ENCODE data around the gene SH3PXD2A. TPM values are rescaled to one million over a fixed set of nuclear protein-coding genes. Genes with fewer than 3 reads are reported as not detected.
"Not testable (repeated sequence)": the region's sequence is repeated elsewhere in the genome, so short reads cannot be mapped to it uniquely, and the experiment has no call there.

Gene SH3PXD2A
- total and polyA plus RNA-seq, 7 experiments from 2014 or later, result 0.54 to 20.5 (median 9.9) TPM

DNA sequence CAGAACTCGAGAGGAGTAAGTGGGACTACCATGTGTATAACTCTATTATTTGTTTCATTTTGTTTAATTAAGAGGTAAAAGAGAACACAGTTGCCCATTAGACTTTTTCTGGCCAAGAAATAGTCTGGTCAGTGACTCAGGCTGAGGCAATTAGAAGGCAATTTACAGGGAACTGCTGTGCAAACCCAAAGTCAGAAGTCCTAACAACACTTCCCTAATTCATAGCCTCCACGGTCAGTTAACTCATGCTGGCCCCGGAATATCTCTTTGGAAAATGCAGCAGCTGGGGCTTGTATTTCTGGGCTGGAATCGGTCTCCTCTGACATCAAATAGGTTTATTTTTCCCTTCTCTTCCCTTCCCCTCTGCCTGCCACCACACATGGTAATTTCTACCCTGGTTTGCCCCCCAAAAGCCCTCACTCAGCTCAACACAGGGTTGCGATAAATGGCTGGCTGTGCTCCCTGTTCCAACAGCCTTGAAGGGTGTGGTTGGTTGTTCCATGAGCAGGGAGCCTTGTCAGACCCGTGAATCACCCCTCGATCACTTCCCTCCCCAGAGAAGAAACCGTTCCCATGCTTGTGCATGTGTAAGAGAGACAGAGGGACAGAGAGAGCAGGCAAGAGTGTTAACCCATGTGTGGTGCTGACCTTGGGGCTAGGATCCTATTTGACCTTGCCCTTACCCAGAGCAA lies 5.3 kb downstream of the SH3PXD2A start:
- DNase-seq (no peak), ATAC-seq (no peak)
- peaks cover 13 to 36% (median 32%) of the 10 kb centered on the region in 7 donors for H3K4me1 Mint-ChIP-seq
- H3K27me3 ChIP-seq (ENCODE audit: control insufficient read depth in 2 of 2, insufficient read depth in 2 of 2, low read length in 2 of 2), result peaks cover 5 to 8% of the 10 kb centered on the region in 2 donors
- ChIA-PET CTCF (interaction anchor here (0.8 kb wide), 1 partner anchor 9 kb away, joined by 3 read pairs; no protein-coding TSS in a partner anchor), POLR2A (no interaction called here)
- no peaks in the 10 kb centered on the region for H3K36me3 ChIP-seq (ENCODE audit: control insufficient read depth in 2 of 3, insufficient read depth in 3 of 3, low read length in 3 of 3)
- H3K4me3 ChIP-seq (ENCODE audit: low read length), result no peak overlapping the region
- H3K9me3 ChIP-seq (ENCODE audit: control insufficient read depth in 2 of 3, low read length in 3 of 3), result no peaks in the 10 kb centered on the region
- no peak overlapping the region for H3K4me3 Mint-ChIP-seq
- H3K36me3 Mint-ChIP-seq, result no peaks in the 10 kb centered on the region
- no peak overlapping the region for H3K27ac ChIP-seq (ENCODE audit: low read depth, low read length)
- peaks cover 13 to 22% of the 10 kb centered on the region in 2 donors for H3K4me1 ChIP-seq (ENCODE audit: control insufficient read depth in 2 of 2, insufficient read depth in 2 of 2, low read length in 2 of 2)
- intact Hi-C loops (cut with micrococcal nuclease), result loop anchor here (5.0 to 10.0 kb wide), 4 partner anchors 55 to 245 kb away; no protein-coding TSS in a partner anchor
- peaks cover 11 to 59% (median 27%) of the 10 kb centered on the region in 5 donors for H3K27me3 Mint-ChIP-seq
- peaks cover 0 to 2% (median 0%) of the 10 kb centered on the region in 11 donors for H3K9me3 Mint-ChIP-seq
- peak overlapping the region in 1 of 9 donors; percentile 80 for H3K27ac Mint-ChIP-seq

DNA sequence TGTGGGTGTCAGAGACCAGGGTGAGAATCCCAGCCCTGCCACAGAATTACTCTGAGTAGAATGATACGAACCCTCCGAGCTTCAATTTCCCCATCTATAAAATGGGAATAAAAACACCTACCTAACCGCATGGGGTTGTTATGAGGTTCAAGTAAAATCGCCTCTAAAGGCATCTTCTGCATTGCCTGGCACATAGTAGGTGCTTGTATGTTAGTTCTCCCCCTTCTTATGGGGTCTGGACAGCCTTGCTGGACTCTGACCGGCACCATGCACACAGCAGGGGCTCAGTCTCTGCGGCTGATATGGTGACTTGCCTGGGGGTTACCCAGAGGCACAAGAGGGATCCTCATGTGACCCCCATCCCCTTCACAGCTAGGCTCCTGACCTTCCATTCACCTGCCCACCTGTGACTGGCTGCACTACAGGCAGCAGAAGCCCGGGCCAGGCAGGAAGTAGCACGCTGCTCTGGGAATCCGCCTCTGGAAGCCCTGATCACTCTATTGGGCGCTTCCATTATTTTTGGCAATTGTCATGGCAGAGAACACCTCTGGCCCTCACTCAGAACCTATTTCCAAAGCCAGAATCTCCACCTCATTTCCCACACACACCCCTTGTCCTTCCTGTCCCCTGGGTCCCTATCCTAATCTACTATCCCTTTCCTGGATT lies 6.0 kb downstream of the SH3PXD2A start:
- POLR2A ChIA-PET, result no interaction called here
- H3K36me3 ChIP-seq (ENCODE audit: control insufficient read depth in 2 of 3, insufficient read depth in 3 of 3, low read length in 3 of 3), result no peaks in the 10 kb centered on the region
- DNase-seq (no peak), ATAC-seq (no peak)
- H3K4me1 ChIP-seq (ENCODE audit: control insufficient read depth in 2 of 2, insufficient read depth in 2 of 2, low read length in 2 of 2), result peaks cover 13 to 15% of the 10 kb centered on the region in 2 donors
- H3K27me3 Mint-ChIP-seq, result peaks cover 9 to 54% (median 23%) of the 10 kb centered on the region in 5 donors
- no peaks in the 10 kb centered on the region for H3K36me3 Mint-ChIP-seq
- intact Hi-C loops (cut with micrococcal nuclease), result loop anchor here in 1 of 2 donors (5.0 kb wide), 1 partner anchor 77 kb away; no protein-coding TSS in a partner anchor
- CTCF ChIA-PET, result interaction anchor here (0.8 to 1.4 kb wide), 2 partner anchors 10 to 136 kb away, joined by 3 to 7 read pairs; no protein-coding TSS in a partner anchor
- H3K4me3 Mint-ChIP-seq, result no peak overlapping the region
- no peak overlapping the region for H3K4me3 ChIP-seq (ENCODE audit: low read length)
- peak overlapping the region in 2 of 9 donors; percentile 17 to 80 for H3K27ac Mint-ChIP-seq
- H3K9me3 ChIP-seq (ENCODE audit: control insufficient read depth in 2 of 3, low read length in 3 of 3), result no peaks in the 10 kb centered on the region
- H3K9me3 Mint-ChIP-seq, result peaks cover 0 to 2% (median 0%) of the 10 kb centered on the region in 11 donors
- peaks cover 8 to 35% (median 29%) of the 10 kb centered on the region in 7 donors for H3K4me1 Mint-ChIP-seq
- no peak overlapping the region for H3K27ac ChIP-seq (ENCODE audit: low read depth, low read length)
- peaks cover 0 to 5% of the 10 kb centered on the region in 2 donors for H3K27me3 ChIP-seq (ENCODE audit: control insufficient read depth in 2 of 2, insufficient read depth in 2 of 2, low read length in 2 of 2)

DNA sequence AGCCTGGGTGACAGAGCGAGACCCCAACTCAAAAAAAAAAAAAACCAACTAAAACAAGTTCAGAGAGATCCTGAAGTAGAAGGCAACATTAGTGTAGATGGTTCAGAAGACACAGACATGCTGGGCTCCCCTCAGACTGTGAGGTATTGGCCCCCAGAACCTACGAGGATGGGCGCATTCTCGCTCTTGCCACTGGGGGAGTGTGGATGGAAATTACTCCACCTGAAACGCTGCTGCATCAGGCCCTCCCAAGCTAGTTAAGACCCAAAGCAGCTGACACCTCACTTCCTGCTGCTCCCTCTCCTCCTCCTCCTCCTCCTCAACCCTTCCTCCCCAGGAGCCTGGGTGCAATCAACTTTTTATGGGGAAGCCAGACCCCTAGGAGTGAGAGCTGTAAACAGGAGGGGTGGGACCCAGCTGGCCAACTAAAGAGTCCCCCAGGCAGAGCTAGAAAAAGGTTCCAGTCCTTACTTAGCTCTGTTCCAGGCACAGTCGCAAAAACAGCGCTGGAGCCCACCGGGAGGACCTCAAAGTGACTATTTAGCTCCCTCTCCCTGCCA lies 7.4 kb downstream of the SH3PXD2A start:
- no peaks in the 10 kb centered on the region for H3K36me3 ChIP-seq (ENCODE audit: control insufficient read depth in 2 of 3, insufficient read depth in 3 of 3, low read length in 3 of 3)
- Mint-ChIP-seq H3K4me3 (no peak overlapping the region), H3K36me3 (no peaks in the 10 kb centered on the region), H3K27ac (no peak overlapping the region), H3K9me3 (no peaks in the 10 kb centered on the region), H3K4me1 (peaks cover 8 to 30% (median 23%) of the 10 kb centered on the region in 7 donors), H3K27me3 (peaks cover 0 to 40% (median 13%) of the 10 kb centered on the region in 5 donors)
- no peaks in the 10 kb centered on the region for H3K27me3 ChIP-seq (ENCODE audit: control insufficient read depth in 2 of 2, insufficient read depth in 2 of 2, low read length in 2 of 2)
- peaks cover 13% of the 10 kb centered on the region in 2 donors for H3K4me1 ChIP-seq (ENCODE audit: control insufficient read depth in 2 of 2, insufficient read depth in 2 of 2, low read length in 2 of 2)
- no peak for DNase-seq
- H3K9me3 ChIP-seq (ENCODE audit: control insufficient read depth in 2 of 3, low read length in 3 of 3), result no peaks in the 10 kb centered on the region
- no peak overlapping the region for H3K4me3 ChIP-seq (ENCODE audit: low read length)
- no peak overlapping the region for H3K27ac ChIP-seq (ENCODE audit: low read depth, low read length)
- ChIA-PET POLR2A (interaction anchor here (0.8 to 0.9 kb wide), 2 partner anchors 84 to 230 kb away, joined by 4 read pairs; no protein-coding TSS in a partner anchor), CTCF (interaction anchor here (0.8 to 1.7 kb wide), 3 partner anchors 37 to 444 kb away, joined by 3 to 7 read pairs (median 3); no protein-coding TSS in a partner anchor)
- no peak for ATAC-seq
- intact Hi-C loops (cut with micrococcal nuclease), result loop anchor here in 1 of 2 donors (5.0 kb wide), 1 partner anchor 76 kb away; no protein-coding TSS in a partner anchor

DNA sequence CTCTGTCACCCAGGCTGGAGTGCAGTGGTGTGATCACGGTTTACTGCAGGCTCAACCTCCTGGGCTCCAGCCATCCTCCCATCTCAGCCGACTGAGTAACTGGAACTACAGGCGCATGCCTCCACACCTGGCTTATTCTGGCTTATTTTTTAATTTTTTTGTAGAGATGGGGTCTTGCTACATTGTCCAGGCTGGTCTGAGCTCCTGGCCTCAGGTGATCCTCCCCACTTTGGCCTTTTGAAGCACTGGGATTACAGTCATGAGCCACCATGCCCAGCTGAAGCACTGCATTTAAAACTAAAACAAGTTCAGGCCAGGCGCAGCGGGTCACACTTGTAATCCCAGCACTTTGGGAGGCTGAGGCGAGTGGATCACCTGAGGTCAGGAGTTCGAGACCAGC lies 8.0 kb downstream of the SH3PXD2A start:
- no peak for ATAC-seq
- H3K27ac Mint-ChIP-seq, result peak overlapping the region in 1 of 9 donors; percentile 43
- no peak overlapping the region for H3K4me3 Mint-ChIP-seq
- Histone ChIP-seq H3K36me3 (ENCODE audit: control insufficient read depth in 2 of 3, insufficient read depth in 3 of 3, low read length in 3 of 3) (no peaks in the 10 kb centered on the region), H3K9me3 (ENCODE audit: control insufficient read depth in 2 of 3, low read length in 3 of 3) (no peaks in the 10 kb centered on the region), H3K27me3 (ENCODE audit: control insufficient read depth in 2 of 2, insufficient read depth in 2 of 2, low read length in 2 of 2) (no peaks in the 10 kb centered on the region), H3K27ac (ENCODE audit: low read depth, low read length) (no peak overlapping the region), H3K4me3 (ENCODE audit: low read length) (no peak overlapping the region), H3K4me1 (ENCODE audit: control insufficient read depth in 2 of 2, insufficient read depth in 2 of 2, low read length in 2 of 2) (peaks cover 13% of the 10 kb centered on the region in 2 donors)
- ChIA-PET CTCF (interaction anchor here (0.8 to 1.7 kb wide), 4 partner anchors 9 to 181 kb away, joined by 3 to 5 read pairs (median 4); no protein-coding TSS in a partner anchor), POLR2A (no interaction called here)
- peaks cover 0 to 37% (median 10%) of the 10 kb centered on the region in 5 donors for H3K27me3 Mint-ChIP-seq
- intact Hi-C loops (cut with micrococcal nuclease), result loop anchor here in 1 of 2 donors (5.0 kb wide), 1 partner anchor 75 kb away; no protein-coding TSS in a partner anchor
- no peak for DNase-seq
- no peaks in the 10 kb centered on the region for H3K36me3 Mint-ChIP-seq
- no peaks in the 10 kb centered on the region for H3K9me3 Mint-ChIP-seq
- H3K4me1 Mint-ChIP-seq, result peaks cover 8 to 30% (median 23%) of the 10 kb centered on the region in 7 donors

DNA sequence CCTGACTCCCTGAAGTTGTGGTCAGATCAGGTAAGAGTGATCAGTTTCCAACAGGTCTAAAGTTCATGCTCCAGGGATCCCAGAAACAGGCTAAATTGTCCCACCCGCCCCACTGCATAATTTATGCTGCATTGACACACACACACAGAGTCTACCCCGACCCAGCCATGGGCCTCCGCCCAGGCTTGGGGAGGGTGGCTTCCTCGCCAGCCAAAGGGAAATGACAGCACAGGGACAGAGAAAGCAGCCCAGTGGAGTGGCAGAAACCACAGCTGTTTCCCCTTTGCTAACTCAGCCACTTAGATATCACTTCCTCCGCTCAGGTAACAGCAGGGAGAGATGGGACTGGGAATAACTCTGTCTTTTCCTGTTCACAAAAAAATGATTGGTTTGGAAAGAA lies 9.4 kb downstream of the SH3PXD2A start:
- peak overlapping the region; percentile 11 for H3K4me3 ChIP-seq (ENCODE audit: low read length)
- CTCF ChIA-PET, result interaction anchor here (1.4 kb wide), 1 partner anchor 133 kb away, joined by 5 read pairs; no protein-coding TSS in a partner anchor
- no peaks in the 10 kb centered on the region for H3K9me3 ChIP-seq (ENCODE audit: control insufficient read depth in 2 of 3, low read length in 3 of 3)
- intact Hi-C loops (cut with micrococcal nuclease), result loop anchor here in 1 of 2 donors (2.0 to 5.0 kb wide), 2 partner anchors 45 to 74 kb away; no protein-coding TSS in a partner anchor
- DNase-seq (peak in 8 of 9 donors; percentile 17 to 55 (median 41)), ATAC-seq (peak; percentile 77)
- H3K4me3 Mint-ChIP-seq, result peak overlapping the region; percentile 2 to 77 (median 54)
- H3K4me1 ChIP-seq (ENCODE audit: control insufficient read depth in 2 of 2, insufficient read depth in 2 of 2, low read length in 2 of 2), result peaks cover 13% of the 10 kb centered on the region in 2 donors
- no peak overlapping the region for H3K27ac ChIP-seq (ENCODE audit: low read depth, low read length)
- peaks cover 8 to 30% (median 23%) of the 10 kb centered on the region in 7 donors for H3K4me1 Mint-ChIP-seq
- no peaks in the 10 kb centered on the region for H3K36me3 ChIP-seq (ENCODE audit: control insufficient read depth in 2 of 3, insufficient read depth in 3 of 3, low read length in 3 of 3)
- H3K36me3 Mint-ChIP-seq, result no peaks in the 10 kb centered on the region
- POLR2A ChIA-PET, result interaction anchor here (0.6 kb wide), 1 partner anchor 928 kb away, joined by 3 read pairs; the partner anchor contains the start of gene CNNM2
- H3K9me3 Mint-ChIP-seq, result no peaks in the 10 kb centered on the region
- H3K27me3 ChIP-seq (ENCODE audit: control insufficient read depth in 2 of 2, insufficient read depth in 2 of 2, low read length in 2 of 2), result no peaks in the 10 kb centered on the region
- peaks cover 0 to 23% (median 10%) of the 10 kb centered on the region in 5 donors for H3K27me3 Mint-ChIP-seq
- peak overlapping the region in 8 of 9 donors; percentile 3 to 77 (median 33) for H3K27ac Mint-ChIP-seq

DNA sequence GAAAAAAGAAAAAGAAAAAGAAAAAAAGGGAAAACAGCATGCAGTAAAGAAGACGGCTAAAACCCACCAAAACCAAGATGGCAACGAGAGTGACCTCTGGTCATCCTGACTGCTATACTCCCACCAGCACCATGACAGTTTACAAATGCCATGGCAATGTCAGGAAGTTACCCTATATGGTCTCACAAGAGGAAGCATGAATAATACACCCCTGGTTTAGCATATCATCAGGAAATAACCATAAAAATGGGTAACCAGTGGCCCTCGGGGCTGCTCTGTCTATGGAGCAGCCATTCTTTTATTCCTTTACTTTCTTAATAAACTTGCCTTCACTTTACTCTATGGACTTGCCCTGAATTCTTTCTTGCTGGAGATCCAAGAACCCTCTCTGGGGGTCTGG lies 10.0 kb downstream of the SH3PXD2A start:
- peak overlapping the region in 4 of 10 donors; percentile 47 to 70 (median 54) for H3K4me3 Mint-ChIP-seq
- POLR2A ChIA-PET, result interaction anchor here (0.6 kb wide), 1 partner anchor 928 kb away, joined by 3 read pairs; the partner anchor contains the start of gene CNNM2
- intact Hi-C loops (cut with micrococcal nuclease), result loop anchor here in 1 of 2 donors (2.0 to 5.0 kb wide), 2 partner anchors 45 to 73 kb away; no protein-coding TSS in a partner anchor

More for the DNA sequence above, 10.0 kb downstream of the SH3PXD2A start:
- H3K9me3 Mint-ChIP-seq; H3K36me3 ChIP-seq (ENCODE audit: control insufficient read depth in 2 of 3, insufficient read depth in 3 of 3, low read length in 3 of 3); H3K36me3 Mint-ChIP-seq; H3K27me3 ChIP-seq (ENCODE audit: control insufficient read depth in 2 of 2, insufficient read depth in 2 of 2, low read length in 2 of 2); H3K9me3 ChIP-seq (ENCODE audit: control insufficient read depth in 2 of 3, low read length in 3 of 3); DNase-seq; ATAC-seq; H3K4me3 ChIP-seq (ENCODE audit: low read length); H3K27ac ChIP-seq (ENCODE audit: low read depth, low read length); CTCF ChIA-PET: not testable (repeated sequence)
- H3K27me3 Mint-ChIP-seq, result peaks cover 0 to 17% (median 7%) of the 10 kb centered on the region in 5 donors
- H3K4me1 ChIP-seq (ENCODE audit: control insufficient read depth in 2 of 2, insufficient read depth in 2 of 2, low read length in 2 of 2), result peaks cover 13% of the 10 kb centered on the region in 2 donors
- peak overlapping the region in 5 of 9 donors; percentile 27 to 77 (median 44) for H3K27ac Mint-ChIP-seq
- H3K4me1 Mint-ChIP-seq, result peaks cover 8 to 30% (median 23%) of the 10 kb centered on the region in 7 donors
